Cardiac septum (tissue), 1 donor: ENCODE measurements around the gene RMND5A. TPM values are rescaled to one million over a fixed set of nuclear protein-coding genes. Genes with fewer than 3 reads are reported as not detected.

Experiments used
- DNase-seq: peaks from one replicate; pipeline ENCODE4 v3.0.0-alpha.2; 2020; ENCODE audit warnings: low spot score
- intact Hi-C: fragments of 100-400 bp; cut with DNase I; formaldehyde crosslinking; loops from one replicate; pipeline ENCODE4 v1.14.0; 2022
- total RNA-seq: library from RNA; stranded (reverse); fragmentation: NEBNext Ultra II Directional; extraction: Animal tissue kit (Norgen Biotek cat#: 25700); gene quantifications from one replicate; pipeline ENCODE4 v1.2.1, GENCODE V29; 2021
- donor health status: DM: no; HTN: no; CAD: no.

The RMND5A gene
- total RNA-seq, 1 donor from 2014 or later = 96.6 TPM

- intact Hi-C loops = no loop called here
- DNase-seq = no peak
These were observed 65.4 kb downstream of the RMND5A start for GRCh38 chr2:86785456-86785855.

- DNase-seq = no peak
- intact Hi-C loops = no loop called here
These were observed 66.0 kb downstream of the RMND5A start for GRCh38 chr2:86786001-86786536.

GRCh38 chr2:86787736-86788135 lies 67.6 kb downstream of the RMND5A start:
- intact Hi-C loops = no loop called here
- no peak for DNase-seq

- intact Hi-C loops = no loop called here
- no peak for DNase-seq
These were observed 68.1 kb downstream of the RMND5A start for GRCh38 chr2:86788165-86788564.

GRCh38 chr2:86788881-86789686 lies 69.0 kb downstream of the RMND5A start:
- intact Hi-C loops = no loop called here
- DNase-seq = no peak

- intact Hi-C loops = no loop called here
- no peak for DNase-seq
These were observed 69.6 kb downstream of the RMND5A start for GRCh38 chr2:86789687-86790133.

GRCh38 chr2:86790134-86790675 lies 70.1 kb downstream of the RMND5A start:
- intact Hi-C loops = no loop called here
- DNase-seq = no peak

GRCh38 chr2:86790676-86791572 lies 70.8 kb downstream of the RMND5A start, which contains the start of gene CD8A:
Gene CD8A, minus strand, starts transcription at chr2:86790913. Its CDS starts 88 bp downstream, at chr2:86790825.
- no peak for DNase-seq
- intact Hi-C loops = no loop called here

- intact Hi-C loops = no loop called here
- no peak for DNase-seq
These were observed 71.5 kb downstream of the RMND5A start for GRCh38 chr2:86791573-86791972.

GRCh38 chr2:86793752-86794151 lies 73.7 kb downstream of the RMND5A start:
- no peak for DNase-seq
- intact Hi-C loops = no loop called here

GRCh38 chr2:86794861-86795260 lies 74.8 kb downstream of the RMND5A start:
- intact Hi-C loops = no loop called here
- no peak for DNase-seq

- intact Hi-C loops = no loop called here
- DNase-seq = no peak
These were observed 80.9 kb downstream of the RMND5A start for GRCh38 chr2:86800856-86801567.

- no peak for DNase-seq
- intact Hi-C loops = no loop called here
These were observed 86.2 kb downstream of the RMND5A start for GRCh38 chr2:86806059-86806857.

GRCh38 chr2:86807133-86807467 lies 87.0 kb downstream of the RMND5A start:
- intact Hi-C loops = no loop called here
- DNase-seq = no peak

GRCh38 chr2:86807468-86808275 lies 87.6 kb downstream of the RMND5A start:
- DNase-seq = no peak
- intact Hi-C loops = no loop called here

- DNase-seq = peak; percentile 94
- intact Hi-C loops = no loop called here
These were observed 88.4 kb downstream of the RMND5A start for GRCh38 chr2:86808315-86809161.
